Coronary artery (tissue), 2 donors: ENCODE measurements around the gene CDH12.

Experiments
- DNase-seq: peaks from one replicate; pipeline ENCODE4 v3.0.0-alpha.2; 2017; ENCODE audit warnings: low spot score
- H3K27ac ChIP-seq, 2 donors: fragments of 200-600 bp; sonication (generic); one replicate each; pipeline ENCODE4 v1.5.1; 2016 to 2019
- H3K4me3 ChIP-seq: fragments of 200-600 bp; sonication (generic); 2 replicates; pipeline ENCODE4 v1.5.1; 2016; ENCODE audit warnings: mild to moderate bottlenecking, moderate library complexity
- TF ChIP-seq, protein P1 (sequence below): fragments of 200-600 bp; sonication (generic); IDR thresholded peaks from one replicate; pipeline ENCODE4 v1.5.1; 2019; ENCODE audit warnings: antibody characterized with exemption

Gene CDH12

DNA sequence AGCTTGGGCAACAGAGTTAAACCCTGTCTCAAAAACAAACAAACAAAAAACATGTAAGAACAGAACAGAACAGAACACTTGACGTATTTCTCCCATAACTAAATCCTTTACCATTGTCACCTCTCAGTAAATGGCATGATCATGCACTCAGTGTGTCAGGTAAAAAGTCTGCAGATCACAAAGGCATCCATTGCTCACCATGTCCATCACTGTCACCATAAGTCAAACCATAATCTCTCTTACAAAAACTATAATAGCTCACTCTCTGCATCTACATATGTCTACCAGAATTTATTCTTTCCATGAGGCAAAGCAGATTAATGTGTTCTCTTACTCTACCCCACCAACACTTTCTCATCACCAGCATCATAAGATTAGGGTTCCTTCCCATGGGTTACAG, 387.5 kb downstream of the CDH12 start:
- Histone ChIP-seq H3K4me3 (no peak overlapping the region), H3K27ac (no peak overlapping the region)
- DNase-seq: no peak
- TF ChIP-seq, protein P1, sequence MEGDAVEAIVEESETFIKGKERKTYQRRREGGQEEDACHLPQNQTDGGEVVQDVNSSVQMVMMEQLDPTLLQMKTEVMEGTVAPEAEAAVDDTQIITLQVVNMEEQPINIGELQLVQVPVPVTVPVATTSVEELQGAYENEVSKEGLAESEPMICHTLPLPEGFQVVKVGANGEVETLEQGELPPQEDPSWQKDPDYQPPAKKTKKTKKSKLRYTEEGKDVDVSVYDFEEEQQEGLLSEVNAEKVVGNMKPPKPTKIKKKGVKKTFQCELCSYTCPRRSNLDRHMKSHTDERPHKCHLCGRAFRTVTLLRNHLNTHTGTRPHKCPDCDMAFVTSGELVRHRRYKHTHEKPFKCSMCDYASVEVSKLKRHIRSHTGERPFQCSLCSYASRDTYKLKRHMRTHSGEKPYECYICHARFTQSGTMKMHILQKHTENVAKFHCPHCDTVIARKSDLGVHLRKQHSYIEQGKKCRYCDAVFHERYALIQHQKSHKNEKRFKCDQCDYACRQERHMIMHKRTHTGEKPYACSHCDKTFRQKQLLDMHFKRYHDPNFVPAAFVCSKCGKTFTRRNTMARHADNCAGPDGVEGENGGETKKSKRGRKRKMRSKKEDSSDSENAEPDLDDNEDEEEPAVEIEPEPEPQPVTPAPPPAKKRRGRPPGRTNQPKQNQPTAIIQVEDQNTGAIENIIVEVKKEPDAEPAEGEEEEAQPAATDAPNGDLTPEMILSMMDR: no peak

DNA sequence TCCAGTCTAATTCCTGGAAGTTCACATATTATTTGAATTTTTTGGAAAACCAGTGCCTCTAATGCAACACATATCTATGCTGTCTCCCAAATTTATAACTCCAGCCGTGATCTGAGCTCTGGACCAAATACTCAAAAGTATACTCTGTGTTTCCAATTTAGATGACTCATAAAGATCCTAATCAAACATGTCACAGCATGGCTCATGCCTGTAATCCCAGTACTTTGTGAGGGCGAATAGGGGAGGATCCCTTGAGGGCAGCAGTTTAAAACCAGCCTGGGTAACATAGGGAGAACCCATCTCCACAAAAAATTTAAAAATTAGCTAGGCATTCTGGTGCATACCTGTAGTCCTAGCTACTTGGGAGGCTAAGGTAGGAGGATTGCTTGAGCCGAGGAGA, 388.0 kb downstream of the CDH12 start:
- Histone ChIP-seq H3K4me3 (no peak overlapping the region), H3K27ac (no peak overlapping the region)
- TF ChIP-seq, protein P1: no peak
- no peak for DNase-seq

DNA sequence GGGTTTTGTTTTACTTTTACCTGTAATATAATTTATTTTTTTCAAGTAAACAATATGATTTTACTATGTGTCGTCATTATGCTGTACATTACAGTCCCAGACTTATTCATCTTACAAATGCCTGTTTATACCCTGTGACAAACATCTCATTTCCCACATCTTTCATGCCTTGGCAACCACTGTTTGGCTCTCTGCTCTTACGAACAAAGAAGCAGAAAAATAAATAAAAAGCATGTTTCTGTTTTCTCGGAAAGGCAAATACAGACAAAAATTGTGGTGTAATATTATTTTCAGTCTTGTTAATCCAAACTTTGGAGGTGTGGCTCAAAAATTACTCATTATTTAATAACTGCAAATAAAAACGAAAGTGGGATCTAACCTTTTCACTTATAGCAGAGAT, 393.0 kb downstream of the CDH12 start:
- no peak for DNase-seq
- TF ChIP-seq, protein P1: no peak
- Histone ChIP-seq H3K27ac (no peak overlapping the region), H3K4me3 (no peak overlapping the region)

DNA sequence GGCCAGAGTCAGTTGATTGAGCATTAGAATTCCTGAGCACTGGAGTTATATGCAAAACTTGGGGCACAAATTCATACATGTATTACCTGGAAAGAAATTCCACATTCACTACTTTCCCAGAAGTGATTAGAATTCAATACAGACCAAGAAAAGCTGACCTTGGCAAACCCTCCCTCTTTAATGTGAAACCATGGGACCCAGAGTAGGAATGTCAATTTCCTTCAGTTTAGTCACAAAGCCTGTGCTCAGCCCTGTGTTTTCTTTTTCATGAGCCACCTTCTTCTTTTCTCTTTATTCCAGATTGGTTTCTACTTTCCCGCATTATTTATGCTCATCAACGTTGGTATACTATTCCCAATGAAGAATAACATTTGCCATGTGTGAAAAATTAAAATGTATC, 420.2 kb downstream of the CDH12 start:
- TF ChIP-seq, protein P1: no peak
- no peak overlapping the region for H3K27ac ChIP-seq
- no peak for DNase-seq
- no peak overlapping the region for H3K4me3 ChIP-seq

DNA sequence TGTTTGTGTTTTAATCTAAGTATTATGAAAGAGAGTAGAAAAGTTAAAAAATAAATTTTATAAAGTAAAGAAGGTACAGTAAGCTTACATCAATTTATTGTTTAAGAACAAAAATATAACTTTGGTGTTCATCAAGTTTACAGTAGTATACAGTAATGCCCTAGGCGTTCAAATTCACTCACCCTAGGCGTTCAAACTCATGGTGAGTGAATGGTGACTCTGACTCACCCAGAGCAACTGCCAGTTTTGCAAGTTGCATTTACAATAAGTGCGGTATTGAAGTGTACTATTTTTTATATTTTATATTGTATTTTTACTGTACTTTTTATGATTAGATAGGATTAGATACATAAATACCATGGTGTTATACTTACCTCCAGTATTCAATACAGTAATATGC, 421.3 kb downstream of the CDH12 start:
- no peak overlapping the region for H3K27ac ChIP-seq
- H3K4me3 ChIP-seq: no peak overlapping the region
- TF ChIP-seq, protein P1: no peak
- no peak for DNase-seq

DNA sequence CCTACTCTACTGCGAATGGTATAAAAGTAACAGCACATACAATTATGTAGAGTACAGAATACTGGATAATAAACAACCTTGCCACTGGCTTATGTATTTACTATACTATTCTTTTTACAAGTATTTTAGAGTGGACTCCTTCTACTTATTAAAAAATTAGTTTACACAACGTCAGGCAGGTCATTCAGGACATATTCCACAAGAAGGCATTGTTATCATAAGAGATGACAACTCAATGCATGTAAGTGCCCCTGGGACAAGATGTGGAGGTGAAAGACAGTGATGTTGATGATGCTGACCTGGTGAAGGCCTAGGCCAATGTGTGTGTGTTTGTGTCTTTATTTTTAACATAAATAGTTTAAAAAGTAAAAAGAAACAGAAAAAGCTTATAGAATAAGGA, 421.7 kb downstream of the CDH12 start:
- TF ChIP-seq, protein P1: no peak
- no peak for DNase-seq
- no peak overlapping the region for H3K4me3 ChIP-seq
- no peak overlapping the region for H3K27ac ChIP-seq

DNA sequence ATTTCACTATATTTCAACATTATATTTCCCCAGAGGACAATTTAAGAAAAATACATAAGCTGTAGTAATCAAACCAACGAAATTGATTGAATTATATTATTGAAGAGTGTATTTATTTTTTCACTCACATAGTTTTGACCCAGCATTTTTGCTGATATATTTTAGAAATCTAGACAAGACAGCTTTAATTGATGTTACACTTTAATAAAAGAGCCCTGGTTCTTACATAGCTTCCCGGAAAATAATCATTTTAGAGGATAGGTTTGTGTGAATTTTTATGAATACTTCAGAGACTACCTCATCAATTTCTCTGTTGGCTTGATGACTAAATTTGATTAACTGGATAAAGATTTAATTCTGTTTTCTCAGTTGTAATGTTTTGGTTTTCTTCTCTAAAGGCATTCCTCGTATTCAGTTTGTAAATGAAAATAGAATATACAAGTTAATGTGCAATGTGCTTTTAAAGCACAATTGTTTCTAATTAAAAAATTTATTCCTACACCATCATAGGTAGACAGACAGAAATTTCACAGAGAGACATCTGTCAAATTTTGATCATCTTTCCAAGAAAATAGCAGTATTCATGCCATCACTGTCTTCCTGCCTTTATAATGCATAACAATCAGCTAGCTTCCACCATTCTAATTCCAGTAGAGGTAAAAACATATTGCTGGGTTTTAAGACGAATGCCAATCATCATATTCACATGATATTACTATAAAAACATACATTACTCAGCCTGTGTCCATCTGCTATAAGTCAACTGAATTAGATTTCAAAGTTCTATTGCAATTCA, 441.4 kb downstream of the CDH12 start:
- TF ChIP-seq, protein P1: no peak
- no peak for DNase-seq
- Histone ChIP-seq H3K27ac (no peak overlapping the region), H3K4me3 (no peak overlapping the region)
